ENCODE data around the gene KIF12.

The KIF12 gene

GRCh38 chr9:114091711-114092110 is 7.4 kb downstream of the KIF12 start:
- TF ChIP-seq CTCF (IDR thresholded peaks at IDR 0.05; ENCODE audit: low read length) (no peak), EZH2 (optimal IDR thresholded peaks at IDR 0.05; ENCODE audit: low read depth, low read length) (no peak), EZH2phosphoT487 (IDR thresholded peaks at IDR 0.05; ENCODE audit: low read length) (no peak)
- Histone ChIP-seq H3K36me3 (replicated peaks; ENCODE audit: insufficient read depth, low read length) (no peaks in the 10 kb centered on the region), H3F3A (ENCODE audit: insufficient read depth, low read length) (no peaks in the 10 kb centered on the region), H3K4me1 (ENCODE audit: low read length) (no peaks in the 10 kb centered on the region), H4K20me1 (ENCODE audit: insufficient read depth, low read length) (no peaks in the 10 kb centered on the region), H3K27ac (ENCODE audit: low read length) (no peak overlapping the region), H3K9me2 (replicated peaks; ENCODE audit: insufficient read depth, low read length) (no peaks in the 10 kb centered on the region), H3K9ac (ENCODE audit: low read length) (no peak overlapping the region), H3K4me3 (ENCODE audit: low read length) (no peak overlapping the region), H3K79me2 (ENCODE audit: low read length) (no peaks in the 10 kb centered on the region), H3K4me2 (ENCODE audit: low read depth, low read length) (no peak overlapping the region), H3K9me3 (replicated peaks; ENCODE audit: insufficient read depth, low read length) (no peaks in the 10 kb centered on the region), H3K27me3 (replicated peaks; ENCODE audit: insufficient read depth, low read length) (no peaks in the 10 kb centered on the region), H2AFZ (ENCODE audit: low read length) (no peak overlapping the region)
- no peak for DNase-seq

DNA sequence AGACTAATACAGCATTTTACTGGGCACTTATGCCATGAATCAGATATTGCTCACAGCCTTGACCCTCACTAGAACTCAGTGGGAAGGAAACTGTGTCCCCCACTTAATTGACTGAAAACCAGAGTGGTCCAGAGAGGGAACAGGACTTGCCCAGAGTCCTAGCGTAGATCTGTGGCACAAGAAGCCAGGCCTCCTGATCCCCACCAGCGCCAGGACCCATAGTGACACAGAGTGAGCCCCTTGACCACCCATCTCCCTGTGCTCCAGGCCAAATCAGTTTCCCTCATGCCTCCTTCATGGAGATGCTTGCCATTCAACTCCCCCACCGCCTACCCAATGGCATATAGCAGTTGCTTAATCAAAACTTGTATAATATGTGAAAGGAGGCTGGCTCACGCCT is 8.3 kb downstream of the KIF12 start:
- Histone ChIP-seq H3K9ac (ENCODE audit: low read length) (no peak overlapping the region), H4K20me1 (ENCODE audit: insufficient read depth, low read length) (no peaks in the 10 kb centered on the region), H3K79me2 (ENCODE audit: low read length) (no peaks in the 10 kb centered on the region), H2AFZ (ENCODE audit: low read length) (no peak overlapping the region), H3K27ac (ENCODE audit: low read length) (no peak overlapping the region), H3K36me3 (replicated peaks; ENCODE audit: insufficient read depth, low read length) (no peaks in the 10 kb centered on the region), H3K4me3 (ENCODE audit: low read length) (no peak overlapping the region), H3K9me2 (replicated peaks; ENCODE audit: insufficient read depth, low read length) (no peaks in the 10 kb centered on the region), H3K9me3 (replicated peaks; ENCODE audit: insufficient read depth, low read length) (no peaks in the 10 kb centered on the region), H3K27me3 (replicated peaks; ENCODE audit: insufficient read depth, low read length) (no peaks in the 10 kb centered on the region), H3K4me1 (ENCODE audit: low read length) (no peaks in the 10 kb centered on the region), H3K4me2 (ENCODE audit: low read depth, low read length) (no peak overlapping the region), H3F3A (ENCODE audit: insufficient read depth, low read length) (no peaks in the 10 kb centered on the region)
- no peak for TF ChIP-seq CTCF (IDR thresholded peaks at IDR 0.05; ENCODE audit: low read length)
- TF ChIP-seq EZH2phosphoT487 (IDR thresholded peaks at IDR 0.05; ENCODE audit: low read length), result no peak
- no peak for TF ChIP-seq EZH2 (optimal IDR thresholded peaks at IDR 0.05; ENCODE audit: low read depth, low read length)
- no peak for DNase-seq

DNA sequence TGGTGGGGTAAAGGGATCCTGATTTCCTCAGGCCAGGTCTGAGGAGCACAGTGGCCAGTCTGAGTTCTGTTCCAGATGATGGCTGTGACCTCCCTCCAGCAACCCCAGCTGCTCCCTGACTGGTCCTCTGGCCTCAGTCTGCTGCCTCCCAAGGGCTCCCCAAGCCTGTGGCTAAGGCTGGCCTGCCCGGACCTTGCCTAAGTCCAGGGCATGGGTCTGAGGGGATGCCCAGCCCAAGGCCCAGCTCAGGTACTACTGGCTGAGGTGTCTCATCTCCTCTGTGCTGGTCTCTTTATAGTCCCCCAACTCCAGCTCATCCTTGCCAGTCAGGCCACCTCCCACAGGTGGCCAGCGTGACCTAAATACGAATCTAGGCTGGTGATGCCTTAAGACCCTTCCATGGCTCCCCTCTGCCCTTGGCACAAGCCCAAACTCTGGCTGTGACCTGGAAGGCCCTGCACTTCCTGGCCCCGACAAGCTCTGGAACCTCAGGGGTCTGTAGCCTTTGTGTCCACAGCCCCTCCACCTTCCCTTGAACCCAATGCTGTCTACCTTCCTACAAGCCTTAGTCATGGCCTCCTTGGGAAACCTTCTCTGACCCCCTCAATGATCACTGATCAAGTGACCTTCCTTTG is 9.8 kb downstream of the KIF12 start:
- H4K20me1 ChIP-seq (ENCODE audit: insufficient read depth, low read length), result no peaks in the 10 kb centered on the region
- no peaks in the 10 kb centered on the region for H3K9me3 ChIP-seq (replicated peaks; ENCODE audit: insufficient read depth, low read length)
- TF ChIP-seq EZH2 (optimal IDR thresholded peaks at IDR 0.05; ENCODE audit: low read depth, low read length) (no peak), CTCF (IDR thresholded peaks at IDR 0.05; ENCODE audit: low read length) (no peak), EZH2phosphoT487 (IDR thresholded peaks at IDR 0.05; ENCODE audit: low read length) (no peak)
- no peak overlapping the region for H3K4me2 ChIP-seq (ENCODE audit: low read depth, low read length)
- H3K4me1 ChIP-seq (ENCODE audit: low read length), result no peaks in the 10 kb centered on the region
- no peak overlapping the region for H2AFZ ChIP-seq (ENCODE audit: low read length)
- H3K27me3 ChIP-seq (replicated peaks; ENCODE audit: insufficient read depth, low read length), result no peaks in the 10 kb centered on the region
- no peaks in the 10 kb centered on the region for H3K79me2 ChIP-seq (ENCODE audit: low read length)
- no peaks in the 10 kb centered on the region for H3K36me3 ChIP-seq (replicated peaks; ENCODE audit: insufficient read depth, low read length)
- no peak overlapping the region for H3K9ac ChIP-seq (ENCODE audit: low read length)
- H3K9me2 ChIP-seq (replicated peaks; ENCODE audit: insufficient read depth, low read length), result no peaks in the 10 kb centered on the region
- DNase-seq, result no peak
- H3K27ac ChIP-seq (ENCODE audit: low read length), result no peak overlapping the region
- no peaks in the 10 kb centered on the region for H3F3A ChIP-seq (ENCODE audit: insufficient read depth, low read length)
- H3K4me3 ChIP-seq (ENCODE audit: low read length), result no peak overlapping the region
